ENCODE results near the gene PSMD8.
"Not testable (repeated sequence)": the region's sequence is repeated elsewhere in the genome, so short reads cannot be mapped to it uniquely, and the experiment has no call there.

PSMD8 gene

GRCh38 chr19:38362076-38362945, 12.1 kb upstream of the PSMD8 start:
- DNase-seq: peak; percentile 80

- DNase-seq: not testable (repeated sequence)
Measured at GRCh38 chr19:38362946-38363688, 11.3 kb upstream of the PSMD8 start.

- DNase-seq: no peak
Measured at GRCh38 chr19:38367041-38367440, 7.3 kb upstream of the PSMD8 start.

GRCh38 chr19:38369584-38369983, 4.8 kb upstream of the PSMD8 start:
- DNase-seq: no peak

GRCh38 chr19:38370299-38370698, 4.1 kb upstream of the PSMD8 start:
- no peak for DNase-seq

- DNase-seq: no peak
Measured at GRCh38 chr19:38371081-38371480, 3.3 kb upstream of the PSMD8 start.

GRCh38 chr19:38373907-38374331, 452 bp upstream of the PSMD8 start:
- DNase-seq: no peak

GRCh38 chr19:38375098-38375493, 725 bp downstream of the PSMD8 start:
- DNase-seq: no peak

GRCh38 chr19:38375748-38376147, 1.4 kb downstream of the PSMD8 start:
- no peak for DNase-seq

- DNase-seq: no peak
Measured at GRCh38 chr19:38376576-38376975, 2.2 kb downstream of the PSMD8 start.

GRCh38 chr19:38377052-38377451, 2.7 kb downstream of the PSMD8 start:
- no peak for DNase-seq

GRCh38 chr19:38378866-38379265, 4.5 kb downstream of the PSMD8 start:
- DNase-seq: no peak

- no peak for DNase-seq
Measured at GRCh38 chr19:38381138-38381537, 6.8 kb downstream of the PSMD8 start.

GRCh38 chr19:38383184-38383583, 8.8 kb downstream of the PSMD8 start:
- no peak for DNase-seq

GRCh38 chr19:38383743-38384142, 9.4 kb downstream of the PSMD8 start:
- no peak for DNase-seq

GRCh38 chr19:38384209-38385027, 10.0 kb downstream of the PSMD8 start:
- DNase-seq: no peak

GRCh38 chr19:38385057-38385803, 10.9 kb downstream of the PSMD8 start:
- DNase-seq: no peak

- no peak for DNase-seq
Measured at GRCh38 chr19:38385804-38386257, 11.5 kb downstream of the PSMD8 start.

- DNase-seq: no peak
Measured at GRCh38 chr19:38386300-38386970, 12.1 kb downstream of the PSMD8 start.

- no peak for DNase-seq
Measured at GRCh38 chr19:38386971-38387549, 12.7 kb downstream of the PSMD8 start.

Data from CD4-positive, alpha-beta T cell treated with Interleukin-10 for 1 hour (primary cell).